ENCODE results near the gene CIAO2B.

Gene CIAO2B

DNA sequence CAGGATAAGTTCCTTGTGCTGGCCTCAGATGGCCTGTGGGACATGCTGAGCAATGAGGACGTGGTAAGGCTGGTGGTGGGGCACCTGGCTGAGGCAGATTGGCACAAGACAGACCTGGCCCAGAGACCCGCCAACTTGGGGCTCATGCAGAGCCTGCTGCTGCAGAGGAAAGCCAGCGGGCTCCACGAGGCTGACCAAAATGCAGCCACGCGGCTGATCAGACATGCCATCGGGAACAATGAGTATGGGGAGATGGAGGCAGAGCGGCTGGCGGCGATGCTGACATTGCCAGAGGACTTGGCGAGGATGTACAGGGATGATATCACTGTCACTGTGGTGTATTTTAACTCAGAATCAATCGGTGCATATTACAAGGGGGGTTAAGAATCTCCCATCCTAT, 48.7 kb downstream of the CIAO2B start:
- DNase-seq = no peak

DNA sequence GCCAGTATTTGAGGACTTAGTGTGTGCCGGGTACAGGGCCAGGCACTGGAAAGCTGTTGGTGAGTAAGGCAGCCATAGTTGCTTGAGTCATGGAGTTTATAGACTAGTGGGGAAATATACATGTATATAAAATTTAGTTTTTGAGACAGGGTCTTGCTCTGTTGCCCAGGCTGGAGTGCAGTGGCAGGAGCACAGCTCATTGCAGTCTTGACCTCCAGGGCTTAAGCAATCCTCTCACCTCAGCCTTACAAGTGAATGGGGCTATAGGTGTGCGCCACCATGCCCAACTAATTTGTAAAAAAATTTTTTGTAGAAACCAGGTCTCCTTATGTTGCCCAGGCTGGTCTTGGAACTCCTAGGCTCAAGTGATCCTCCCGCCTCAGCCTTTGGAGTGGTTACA, 51.5 kb downstream of the CIAO2B start:
- DNase-seq = no peak

Measured in DMS153 (cell line).